Liver (tissue), 9 donors: ENCODE data around the gene CHID1. TPM values are rescaled to one million over a fixed set of nuclear protein-coding genes. Genes with fewer than 3 reads are reported as not detected.

Experiments
- DNase-seq: peaks from one replicate; pipeline ENCODE4 v3.0.0-alpha.2; 2017; ENCODE audit warnings: low spot score
- H3K27ac ChIP-seq, 2 donors: one replicate each; pipeline ENCODE4 v1.7.0; 2013; ENCODE audit warnings: inconsistent platforms in 2 of 2, low read length in 2 of 2, control low read depth in 1 of 2, low read depth in 1 of 2, mild to moderate bottlenecking in 1 of 2
- H3K27me3 ChIP-seq, 4 donors: one replicate each; pipeline versions ENCODE4 v1.6.1 to v1.7.0; 2013; ENCODE audit warnings: low read length in 3 of 4, inconsistent platforms in 1 of 4, mild to moderate bottlenecking in 1 of 4, moderate library complexity in 1 of 4; ENCODE audit not compliant: control insufficient read depth in 4 of 4, insufficient read depth in 4 of 4
- H3K36me3 ChIP-seq, 4 donors: one replicate each; pipeline versions ENCODE4 v1.6.1 to v1.7.0; 2013; ENCODE audit warnings: low read length in 3 of 4, mild to moderate bottlenecking in 3 of 4, low read depth in 1 of 4, moderate library complexity in 1 of 4; ENCODE audit not compliant: control insufficient read depth in 4 of 4, insufficient read depth in 3 of 4
- H3K4me1 ChIP-seq, 4 donors: one replicate each; pipeline versions ENCODE4 v1.6.1 to v1.7.0; 2013; ENCODE audit warnings: low read length in 3 of 4, mild to moderate bottlenecking in 3 of 4, moderate library complexity in 1 of 4; ENCODE audit not compliant: control insufficient read depth in 4 of 4, insufficient read depth in 4 of 4
- H3K4me3 ChIP-seq, 3 donors: one replicate each; pipeline versions ENCODE4 v1.6.1 to v1.7.0; 2013; ENCODE audit warnings: low read length in 3 of 3, control low read depth in 1 of 3, low read depth in 1 of 3, mild to moderate bottlenecking in 1 of 3
- H3K9ac ChIP-seq, 2 donors: one replicate each; pipeline ENCODE4 v1.7.0; 2013; ENCODE audit warnings: low read length in 2 of 2, mild to moderate bottlenecking in 2 of 2, moderate library complexity in 2 of 2, control low read depth in 1 of 2, low read depth in 1 of 2
- H3K9me3 ChIP-seq, 4 donors: one replicate each; pipeline versions ENCODE4 v1.6.1 to v1.7.0; 2013; ENCODE audit warnings: low read length in 3 of 4; ENCODE audit not compliant: control insufficient read depth in 4 of 4
- EGR1 ChIP-seq, 2 donors: IDR thresholded peaks; 2 replicates each; pipeline ENCODE4 v1.6.1; 2016 to 2018; ENCODE audit warnings: antibody characterized with exemption in 2 of 2, low read depth in 2 of 2
- FOXA1 ChIP-seq: IDR thresholded peaks from 2 replicates; pipeline ENCODE4 v1.6.1; 2016; ENCODE audit warnings: antibody characterized with exemption
- FOXA2 ChIP-seq: IDR thresholded peaks from 2 replicates; pipeline ENCODE4 v1.6.1; 2016; ENCODE audit warnings: antibody characterized with exemption
- GABPA ChIP-seq, 2 donors: IDR thresholded peaks in 1 of 2; conservative IDR thresholded peaks in 1 of 2; 2 replicates each; pipeline ENCODE4 v1.6.1; 2016; ENCODE audit warnings: antibody characterized with exemption in 2 of 2, mild to moderate bottlenecking in 1 of 2, moderate library complexity in 1 of 2
- HNF4A ChIP-seq, 2 donors: conservative IDR thresholded peaks; 2 replicates each; pipeline ENCODE4 v1.6.1; 2016; ENCODE audit warnings: antibody characterized with exemption in 2 of 2, mild to moderate bottlenecking in 2 of 2
- HNF4G ChIP-seq: IDR thresholded peaks from 2 replicates; pipeline ENCODE4 v1.6.1; 2016; ENCODE audit warnings: antibody characterized with exemption
- JUND ChIP-seq, 2 donors: IDR thresholded peaks; 2 replicates each; pipeline ENCODE4 v1.6.1; 2016; ENCODE audit warnings: antibody characterized with exemption in 2 of 2
- NR2F2 ChIP-seq: IDR thresholded peaks from 2 replicates; pipeline ENCODE4 v1.6.1; 2016; ENCODE audit warnings: antibody characterized with exemption
- RAD21 ChIP-seq, 2 donors: IDR thresholded peaks; 2 replicates each; pipeline ENCODE4 v1.6.1; 2016; ENCODE audit warnings: antibody characterized with exemption in 2 of 2, mild to moderate bottlenecking in 2 of 2
- RXRA ChIP-seq, 2 donors: IDR thresholded peaks; 2 replicates each; pipeline ENCODE4 v1.6.1; 2017 to 2018; ENCODE audit warnings: antibody characterized with exemption in 2 of 2, mild to moderate bottlenecking in 1 of 2
- SP1 ChIP-seq: IDR thresholded peaks from 2 replicates; pipeline ENCODE4 v1.6.1; 2018; ENCODE audit warnings: antibody characterized with exemption, mild to moderate bottlenecking
- TAF1 ChIP-seq: conservative IDR thresholded peaks from 2 replicates; pipeline ENCODE4 v1.6.1; 2016; ENCODE audit warnings: antibody characterized with exemption, mild to moderate bottlenecking
- YY1 ChIP-seq: IDR thresholded peaks from 2 replicates; pipeline ENCODE4 v1.6.1; 2016; ENCODE audit warnings: antibody characterized with exemption, mild to moderate bottlenecking
- WGBS: extraction: QIAGEN DNeasy Blood & Tissue Kit; methylation state at CpG from one replicate; pipeline ENCODE4 v1.1.7; 2013; 5-methylcytosine and 5-hydroxymethylcytosine counted together
- polyA plus RNA-seq, 2 donors: library from polyadenylated mRNA; stranded (reverse) in 1 of 2; unstranded in 1 of 2; fragments of 200-250 nt in 1 of 2; fragments of >200 nt in 1 of 2; fragmentation: Nextera tagmentation in 1 of 2; extraction: Ambion mirVana in 1 of 2; gene quantifications; one replicate each; pipeline versions ENCODE4 v1.2.1 to v1.2.3, GENCODE V29; 2013 to 2015
- total RNA-seq, 2 donors: library from RNA; depleted of rRNA; stranded (reverse); fragments of >200 nt; gene quantifications; one replicate each; pipeline ENCODE4 v1.2.3, GENCODE V29; 2014
- TF ChIP-seq, protein P1 (sequence below): fragments of 150-350 bp; IDR thresholded peaks from 2 replicates; pipeline ENCODE4 v1.5.1; 2017; ENCODE audit warnings: improper control_type of control experiment, low read depth, low read length; ENCODE audit not compliant: missing input control
- TF ChIP-seq, protein P2 (sequence below): IDR thresholded peaks from 2 replicates; pipeline ENCODE4 v1.6.1; 2016; ENCODE audit warnings: antibody characterized with exemption
- TF ChIP-seq, protein P3 (sequence below): IDR thresholded peaks from 2 replicates; pipeline ENCODE4 v1.6.1; 2016; ENCODE audit warnings: antibody characterized with exemption
- TF ChIP-seq, protein P4 (sequence below): IDR thresholded peaks from 2 replicates; pipeline ENCODE4 v1.6.1; 2016; ENCODE audit warnings: antibody characterized with exemption
- TF ChIP-seq, protein P5 (sequence below): IDR thresholded peaks from 2 replicates; pipeline ENCODE4 v1.6.1; 2016; ENCODE audit warnings: antibody characterized with exemption, mild to moderate bottlenecking
- donor health status: healthy.
- donor health status: healthy.
- donor health status: healthy.
- donor health status: healthy.
- donor health status: healthy.

Gene CHID1
- total and polyA plus RNA-seq, 4 donors: 39.5 to 68.8 (median 59.1) TPM

DNA sequence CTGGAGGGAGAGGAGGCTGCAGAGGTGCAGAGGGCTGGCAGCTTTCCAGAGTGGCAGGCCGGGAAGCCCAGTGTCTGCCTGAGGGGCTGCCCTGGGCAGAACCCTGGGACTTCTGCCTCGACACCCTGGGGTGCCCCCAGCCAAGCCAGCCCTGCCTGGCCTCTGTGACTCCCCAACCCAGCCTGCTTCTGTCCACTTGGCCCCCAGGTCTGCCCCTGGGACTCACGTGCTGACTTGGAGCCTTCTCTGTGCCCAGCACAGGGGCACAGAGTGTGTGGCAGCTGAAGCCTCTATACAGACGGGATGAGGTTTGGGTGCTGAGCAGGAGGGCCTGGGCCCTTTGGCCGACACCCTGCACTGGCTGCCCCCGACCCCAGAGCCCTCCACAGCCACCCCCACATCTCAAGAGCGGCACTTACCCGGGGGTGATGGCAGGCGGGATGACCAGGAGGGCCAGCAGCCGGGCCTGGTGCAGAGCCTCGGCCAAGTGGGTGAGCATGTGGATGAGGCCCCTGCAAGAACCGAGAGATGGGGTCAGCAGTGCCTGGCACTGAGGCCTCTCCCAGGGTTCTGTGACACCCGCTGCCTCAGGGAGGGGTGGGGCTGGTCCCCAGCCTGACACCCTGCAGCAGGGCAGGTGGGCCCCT, 17.5 kb downstream of the CHID1 start:
- 93% methylated on average over 13 of the region's 13 CpGs for WGBS

More for the DNA sequence above, 17.5 kb downstream of the CHID1 start:
- Histone ChIP-seq H3K9ac (no peak overlapping the region), H3K4me1 (no peaks in the 10 kb centered on the region), H3K9me3 (no peaks in the 10 kb centered on the region), H3K36me3 (peaks cover 2 to 24% (median 7%) of the 10 kb centered on the region in 4 donors), H3K27ac (no peak overlapping the region), H3K4me3 (no peak overlapping the region), H3K27me3 (no peaks in the 10 kb centered on the region)
- DNase-seq: no peak
- TF ChIP-seq, protein P1, sequence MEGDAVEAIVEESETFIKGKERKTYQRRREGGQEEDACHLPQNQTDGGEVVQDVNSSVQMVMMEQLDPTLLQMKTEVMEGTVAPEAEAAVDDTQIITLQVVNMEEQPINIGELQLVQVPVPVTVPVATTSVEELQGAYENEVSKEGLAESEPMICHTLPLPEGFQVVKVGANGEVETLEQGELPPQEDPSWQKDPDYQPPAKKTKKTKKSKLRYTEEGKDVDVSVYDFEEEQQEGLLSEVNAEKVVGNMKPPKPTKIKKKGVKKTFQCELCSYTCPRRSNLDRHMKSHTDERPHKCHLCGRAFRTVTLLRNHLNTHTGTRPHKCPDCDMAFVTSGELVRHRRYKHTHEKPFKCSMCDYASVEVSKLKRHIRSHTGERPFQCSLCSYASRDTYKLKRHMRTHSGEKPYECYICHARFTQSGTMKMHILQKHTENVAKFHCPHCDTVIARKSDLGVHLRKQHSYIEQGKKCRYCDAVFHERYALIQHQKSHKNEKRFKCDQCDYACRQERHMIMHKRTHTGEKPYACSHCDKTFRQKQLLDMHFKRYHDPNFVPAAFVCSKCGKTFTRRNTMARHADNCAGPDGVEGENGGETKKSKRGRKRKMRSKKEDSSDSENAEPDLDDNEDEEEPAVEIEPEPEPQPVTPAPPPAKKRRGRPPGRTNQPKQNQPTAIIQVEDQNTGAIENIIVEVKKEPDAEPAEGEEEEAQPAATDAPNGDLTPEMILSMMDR: no peak
- TF ChIP-seq JUND (IDR thresholded peaks at IDR 0.05) (no peak), NR2F2 (no peak), SP1 (no peak), TAF1 (no peak), RAD21 (IDR thresholded peaks at IDR 0.05) (no peak), GABPA (IDR thresholded peaks at IDR 0.05 in 1 of 2, conservative IDR thresholded peaks at IDR 0.05 in 1 of 2) (no peak), RXRA (IDR thresholded peaks at IDR 0.05) (no peak), HNF4A (conservative IDR thresholded peaks at IDR 0.05) (no peak), EGR1 (IDR thresholded peaks at IDR 0.05; ENCODE audit: low read depth in 2 of 2) (no peak), FOXA1 (no peak), HNF4G (no peak), FOXA2 (no peak), YY1 (no peak)
- TF ChIP-seq, protein P2, sequence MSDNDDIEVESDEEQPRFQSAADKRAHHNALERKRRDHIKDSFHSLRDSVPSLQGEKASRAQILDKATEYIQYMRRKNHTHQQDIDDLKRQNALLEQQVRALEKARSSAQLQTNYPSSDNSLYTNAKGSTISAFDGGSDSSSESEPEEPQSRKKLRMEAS: no peak
- TF ChIP-seq, protein P3, sequence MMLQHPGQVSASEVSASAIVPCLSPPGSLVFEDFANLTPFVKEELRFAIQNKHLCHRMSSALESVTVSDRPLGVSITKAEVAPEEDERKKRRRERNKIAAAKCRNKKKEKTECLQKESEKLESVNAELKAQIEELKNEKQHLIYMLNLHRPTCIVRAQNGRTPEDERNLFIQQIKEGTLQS: no peak
- TF ChIP-seq, protein P4, sequence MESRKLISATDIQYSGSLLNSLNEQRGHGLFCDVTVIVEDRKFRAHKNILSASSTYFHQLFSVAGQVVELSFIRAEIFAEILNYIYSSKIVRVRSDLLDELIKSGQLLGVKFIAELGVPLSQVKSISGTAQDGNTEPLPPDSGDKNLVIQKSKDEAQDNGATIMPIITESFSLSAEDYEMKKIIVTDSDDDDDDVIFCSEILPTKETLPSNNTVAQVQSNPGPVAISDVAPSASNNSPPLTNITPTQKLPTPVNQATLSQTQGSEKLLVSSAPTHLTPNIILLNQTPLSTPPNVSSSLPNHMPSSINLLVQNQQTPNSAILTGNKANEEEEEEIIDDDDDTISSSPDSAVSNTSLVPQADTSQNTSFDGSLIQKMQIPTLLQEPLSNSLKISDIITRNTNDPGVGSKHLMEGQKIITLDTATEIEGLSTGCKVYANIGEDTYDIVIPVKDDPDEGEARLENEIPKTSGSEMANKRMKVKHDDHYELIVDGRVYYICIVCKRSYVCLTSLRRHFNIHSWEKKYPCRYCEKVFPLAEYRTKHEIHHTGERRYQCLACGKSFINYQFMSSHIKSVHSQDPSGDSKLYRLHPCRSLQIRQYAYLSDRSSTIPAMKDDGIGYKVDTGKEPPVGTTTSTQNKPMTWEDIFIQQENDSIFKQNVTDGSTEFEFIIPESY: no peak
- TF ChIP-seq, protein P5, sequence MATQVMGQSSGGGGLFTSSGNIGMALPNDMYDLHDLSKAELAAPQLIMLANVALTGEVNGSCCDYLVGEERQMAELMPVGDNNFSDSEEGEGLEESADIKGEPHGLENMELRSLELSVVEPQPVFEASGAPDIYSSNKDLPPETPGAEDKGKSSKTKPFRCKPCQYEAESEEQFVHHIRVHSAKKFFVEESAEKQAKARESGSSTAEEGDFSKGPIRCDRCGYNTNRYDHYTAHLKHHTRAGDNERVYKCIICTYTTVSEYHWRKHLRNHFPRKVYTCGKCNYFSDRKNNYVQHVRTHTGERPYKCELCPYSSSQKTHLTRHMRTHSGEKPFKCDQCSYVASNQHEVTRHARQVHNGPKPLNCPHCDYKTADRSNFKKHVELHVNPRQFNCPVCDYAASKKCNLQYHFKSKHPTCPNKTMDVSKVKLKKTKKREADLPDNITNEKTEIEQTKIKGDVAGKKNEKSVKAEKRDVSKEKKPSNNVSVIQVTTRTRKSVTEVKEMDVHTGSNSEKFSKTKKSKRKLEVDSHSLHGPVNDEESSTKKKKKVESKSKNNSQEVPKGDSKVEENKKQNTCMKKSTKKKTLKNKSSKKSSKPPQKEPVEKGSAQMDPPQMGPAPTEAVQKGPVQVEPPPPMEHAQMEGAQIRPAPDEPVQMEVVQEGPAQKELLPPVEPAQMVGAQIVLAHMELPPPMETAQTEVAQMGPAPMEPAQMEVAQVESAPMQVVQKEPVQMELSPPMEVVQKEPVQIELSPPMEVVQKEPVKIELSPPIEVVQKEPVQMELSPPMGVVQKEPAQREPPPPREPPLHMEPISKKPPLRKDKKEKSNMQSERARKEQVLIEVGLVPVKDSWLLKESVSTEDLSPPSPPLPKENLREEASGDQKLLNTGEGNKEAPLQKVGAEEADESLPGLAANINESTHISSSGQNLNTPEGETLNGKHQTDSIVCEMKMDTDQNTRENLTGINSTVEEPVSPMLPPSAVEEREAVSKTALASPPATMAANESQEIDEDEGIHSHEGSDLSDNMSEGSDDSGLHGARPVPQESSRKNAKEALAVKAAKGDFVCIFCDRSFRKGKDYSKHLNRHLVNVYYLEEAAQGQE: no peak
